ENCODE data around the gene RAB6B.

The RAB6B gene

GRCh38 chr3:133820889-133821675, 74.6 kb downstream of the RAB6B start:
- no peak for TF ChIP-seq CTCF (IDR thresholded peaks at IDR 0.05)

DNA sequence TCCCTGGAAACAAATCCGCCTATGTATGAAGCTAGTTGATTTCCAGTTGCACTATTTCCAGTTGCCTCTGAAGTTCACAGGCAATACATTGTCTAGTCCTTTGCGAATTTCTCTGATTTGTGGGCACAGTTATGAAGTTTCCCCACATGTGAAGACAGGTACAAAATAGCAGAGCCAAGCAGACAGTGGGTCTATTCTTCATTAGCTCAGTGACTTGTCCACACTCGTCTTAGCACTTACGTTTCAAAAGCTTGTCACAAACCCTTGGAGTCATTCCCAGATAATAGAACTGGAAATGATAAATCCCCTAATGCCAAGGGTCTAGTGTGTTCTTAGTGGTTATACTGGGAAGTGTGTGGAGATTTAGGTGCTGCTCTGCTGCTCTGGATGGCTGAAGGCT, 75.6 kb downstream of the RAB6B start:
- TF ChIP-seq CTCF (IDR thresholded peaks at IDR 0.05): no peak

- TF ChIP-seq CTCF (IDR thresholded peaks at IDR 0.05): no peak
Observed at GRCh38 chr3:133815386-133815785, 80.3 kb downstream of the RAB6B start.

GRCh38 chr3:133812872-133813271, 82.8 kb downstream of the RAB6B start:
- no peak for TF ChIP-seq CTCF (IDR thresholded peaks at IDR 0.05)

GRCh38 chr3:133805702-133806475, 89.8 kb downstream of the RAB6B start, which contains the start of gene SRPRB:
Gene SRPRB, plus strand, starts transcription at chr3:133805815. Its CDS starts 34 bp downstream, at chr3:133805849.
- TF ChIP-seq CTCF (IDR thresholded peaks at IDR 0.05): no peak

DNA sequence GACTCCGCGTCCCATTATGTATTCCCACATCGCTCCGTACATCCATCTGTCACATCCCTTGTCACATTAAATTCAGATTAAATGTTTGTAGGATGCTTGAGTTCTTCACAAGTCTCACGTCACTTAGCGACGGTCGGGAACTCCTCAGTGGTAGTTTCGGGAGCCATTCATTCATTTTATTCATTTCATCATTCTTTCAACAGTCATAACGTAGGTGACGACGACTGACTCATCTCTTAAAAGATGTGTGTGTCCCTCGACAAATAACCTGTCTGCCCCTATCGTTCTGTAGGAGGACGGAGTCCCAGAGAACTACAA, 90.3 kb downstream of the RAB6B start:
- no peak for TF ChIP-seq CTCF (IDR thresholded peaks at IDR 0.05)

DNA sequence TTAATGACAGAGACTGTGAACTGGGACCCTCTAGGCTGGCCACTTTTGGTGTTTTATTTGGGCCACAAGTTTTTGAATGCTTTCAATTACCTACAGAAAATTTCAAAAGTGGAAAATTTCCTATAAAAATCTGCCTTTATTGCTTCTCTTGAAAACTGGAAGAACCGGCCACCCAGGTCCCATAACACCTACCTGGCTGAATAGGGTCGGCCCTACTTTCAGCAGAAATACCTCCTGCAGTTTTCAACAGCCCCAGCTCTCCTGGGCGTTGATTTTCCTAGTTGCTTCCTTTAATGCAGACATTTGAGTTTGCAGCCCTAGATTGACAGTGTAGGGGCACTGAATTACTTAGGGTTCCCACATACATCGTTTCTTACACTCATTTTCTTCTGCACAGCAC, 90.8 kb downstream of the RAB6B start:
- no peak for TF ChIP-seq CTCF (IDR thresholded peaks at IDR 0.05)

All from LNCAP (cell line).